Activated naive CD8-positive, alpha-beta T cell treated with anti-CD3 and anti-CD28 coated beads for 36 hours (primary cell): ENCODE data around the gene NPIPB9. TPM values are rescaled to one million over a fixed set of nuclear protein-coding genes. Genes with fewer than 3 reads are reported as not detected.
"Not testable (repeated sequence)": the region's sequence is repeated elsewhere in the genome, so short reads cannot be mapped to it uniquely, and the experiment has no call there.

ENCODE experiments used
- DNase-seq: peaks from one replicate; pipeline ENCODE4 v3.0.0; 2021
- H3K27ac Mint-ChIP-seq: one replicate; pipeline ENCODE4 v1.8.0; 2022; ENCODE audit warnings: mild to moderate bottlenecking, moderate library complexity, mixed read lengths
- H3K27me3 Mint-ChIP-seq: one replicate; pipeline ENCODE4 v1.8.0; 2022; ENCODE audit warnings: mild to moderate bottlenecking, mixed read lengths
- H3K36me3 Mint-ChIP-seq: one replicate; pipeline ENCODE4 v1.8.0; 2021; ENCODE audit warnings: mild to moderate bottlenecking, mixed read lengths
- H3K4me1 Mint-ChIP-seq: one replicate; pipeline ENCODE4 v1.8.0; 2021; ENCODE audit warnings: mixed read lengths
- H3K4me3 Mint-ChIP-seq: one replicate; pipeline ENCODE4 v1.8.0; 2022; ENCODE audit warnings: mild to moderate bottlenecking, moderate library complexity, mixed read lengths
- H3K9me3 Mint-ChIP-seq: one replicate; pipeline ENCODE4 v1.8.0; 2022; ENCODE audit warnings: mixed read lengths
- total RNA-seq, 2 experiments: library from RNA; stranded (reverse); gene quantifications; one replicate each; pipeline ENCODE4 v1.2.3, GENCODE V29; 2021

The NPIPB9 gene
- 1 to 10 TPM; 1.6 to 1.8 TPM for total RNA-seq

- not testable (repeated sequence) for H3K4me3 Mint-ChIP-seq, DNase-seq, H3K4me1 Mint-ChIP-seq, H3K27ac Mint-ChIP-seq, H3K9me3 Mint-ChIP-seq, H3K27me3 Mint-ChIP-seq, H3K36me3 Mint-ChIP-seq
Measured at GRCh38 chr16:28751487-28751886, at the start of gene NPIPB9. NPIPB9 (plus strand) TSS chr16:28751787.

- not testable (repeated sequence) for H3K4me1 Mint-ChIP-seq, DNase-seq, H3K9me3 Mint-ChIP-seq
Measured at GRCh38 chr16:28704246-28704645, 47.3 kb upstream of the NPIPB9 start.

GRCh38 chr16:28711220-28712083 lies 40.1 kb upstream of the NPIPB9 start, which contains the start of gene EIF3C:
EIF3C (plus strand) TSS chr16:28711464; CDS start chr16:28711687, 223 bp downstream.
- not testable (repeated sequence) for H3K9me3 Mint-ChIP-seq, DNase-seq, H3K27me3 Mint-ChIP-seq, H3K36me3 Mint-ChIP-seq, H3K4me1 Mint-ChIP-seq
- H3K4me3 Mint-ChIP-seq = peak within 1 kb of the TSS; percentile 78
- H3K27ac Mint-ChIP-seq = peak within 1 kb of the TSS; percentile 48

More at GRCh38 chr16:28704246-28704645, 47.3 kb upstream of the NPIPB9 start:
- H3K27ac Mint-ChIP-seq, H3K27me3 Mint-ChIP-seq, H3K4me3 Mint-ChIP-seq, H3K36me3 Mint-ChIP-seq: not testable (repeated sequence)

GRCh38 chr16:28722852-28723650 lies 28.5 kb upstream of the NPIPB9 start:
- not testable (repeated sequence) for H3K36me3 Mint-ChIP-seq, H3K27ac Mint-ChIP-seq, H3K4me1 Mint-ChIP-seq, DNase-seq, H3K4me3 Mint-ChIP-seq, H3K9me3 Mint-ChIP-seq, H3K27me3 Mint-ChIP-seq

- H3K27me3 Mint-ChIP-seq, H3K4me3 Mint-ChIP-seq, H3K9me3 Mint-ChIP-seq, H3K27ac Mint-ChIP-seq, H3K4me1 Mint-ChIP-seq, H3K36me3 Mint-ChIP-seq, DNase-seq: not testable (repeated sequence)
Measured at GRCh38 chr16:28731253-28731652, 20.3 kb upstream of the NPIPB9 start.

GRCh38 chr16:28732455-28733124 lies 19.0 kb upstream of the NPIPB9 start:
- not testable (repeated sequence) for H3K27ac Mint-ChIP-seq, H3K4me1 Mint-ChIP-seq, H3K27me3 Mint-ChIP-seq, H3K9me3 Mint-ChIP-seq, DNase-seq, H3K4me3 Mint-ChIP-seq, H3K36me3 Mint-ChIP-seq

- H3K27me3 Mint-ChIP-seq, H3K27ac Mint-ChIP-seq, H3K4me3 Mint-ChIP-seq, H3K36me3 Mint-ChIP-seq, DNase-seq, H3K4me1 Mint-ChIP-seq, H3K9me3 Mint-ChIP-seq: not testable (repeated sequence)
Measured at GRCh38 chr16:28739787-28740186, 11.8 kb upstream of the NPIPB9 start.

- not testable (repeated sequence) for H3K4me3 Mint-ChIP-seq, H3K27me3 Mint-ChIP-seq, H3K36me3 Mint-ChIP-seq, H3K27ac Mint-ChIP-seq, H3K9me3 Mint-ChIP-seq, DNase-seq, H3K4me1 Mint-ChIP-seq
Measured at GRCh38 chr16:28740631-28741030, 11.0 kb upstream of the NPIPB9 start.

GRCh38 chr16:28741295-28741694 lies 10.3 kb upstream of the NPIPB9 start:
- H3K27me3 Mint-ChIP-seq, H3K4me3 Mint-ChIP-seq, H3K36me3 Mint-ChIP-seq, DNase-seq, H3K27ac Mint-ChIP-seq, H3K9me3 Mint-ChIP-seq, H3K4me1 Mint-ChIP-seq: not testable (repeated sequence)

GRCh38 chr16:28746618-28747350 lies 4.8 kb upstream of the NPIPB9 start:
- not testable (repeated sequence) for H3K4me1 Mint-ChIP-seq, H3K27ac Mint-ChIP-seq

GRCh38 chr16:28749997-28750465 lies 1.6 kb upstream of the NPIPB9 start:
- DNase-seq = peak; percentile 53
- not testable (repeated sequence) for H3K27ac Mint-ChIP-seq, H3K27me3 Mint-ChIP-seq, H3K9me3 Mint-ChIP-seq, H3K36me3 Mint-ChIP-seq, H3K4me1 Mint-ChIP-seq
- peak overlapping the region; percentile 37 for H3K4me3 Mint-ChIP-seq

More at GRCh38 chr16:28746618-28747350, 4.8 kb upstream of the NPIPB9 start:
- not testable (repeated sequence) for H3K27me3 Mint-ChIP-seq, H3K4me3 Mint-ChIP-seq, H3K9me3 Mint-ChIP-seq, DNase-seq, H3K36me3 Mint-ChIP-seq

GRCh38 chr16:28750469-28751067 lies 1.0 kb upstream of the NPIPB9 start:
- H3K27me3 Mint-ChIP-seq, H3K4me3 Mint-ChIP-seq, DNase-seq, H3K9me3 Mint-ChIP-seq, H3K4me1 Mint-ChIP-seq, H3K27ac Mint-ChIP-seq, H3K36me3 Mint-ChIP-seq: not testable (repeated sequence)

GRCh38 chr16:28781697-28782096 lies 30.1 kb downstream of the NPIPB9 start:
- not testable (repeated sequence) for H3K4me3 Mint-ChIP-seq, H3K4me1 Mint-ChIP-seq, H3K27me3 Mint-ChIP-seq, H3K27ac Mint-ChIP-seq, H3K36me3 Mint-ChIP-seq, DNase-seq, H3K9me3 Mint-ChIP-seq

GRCh38 chr16:28782357-28782756 lies 30.8 kb downstream of the NPIPB9 start:
- not testable (repeated sequence) for H3K27me3 Mint-ChIP-seq, H3K4me1 Mint-ChIP-seq, H3K9me3 Mint-ChIP-seq, DNase-seq, H3K36me3 Mint-ChIP-seq, H3K4me3 Mint-ChIP-seq, H3K27ac Mint-ChIP-seq
